ENCODE data around the gene PDE1C.

PDE1C gene

DNA sequence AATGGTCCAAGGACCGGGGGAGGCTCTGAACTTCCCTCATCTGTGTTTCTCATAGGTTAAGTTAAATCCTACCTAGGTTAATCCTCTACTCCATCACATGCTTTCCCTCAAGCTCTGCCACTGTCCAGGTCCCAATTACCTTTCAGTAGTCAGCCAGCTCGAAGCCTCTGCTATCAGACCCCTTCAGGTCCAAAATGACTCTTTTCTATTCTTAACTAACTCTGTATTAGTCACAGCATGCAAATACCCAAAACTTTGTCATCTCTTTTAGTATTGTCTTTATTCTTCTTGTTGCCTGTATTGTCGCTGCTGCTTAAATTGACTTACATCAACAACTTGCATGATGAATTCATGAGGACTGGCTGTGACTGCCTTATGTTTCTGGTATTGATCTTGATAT is 367.9 kb downstream of the PDE1C start:
- Histone ChIP-seq H3K27me3 (ENCODE audit: insufficient read depth, poor library complexity, severe bottlenecking) (peaks cover 3% of the 10 kb centered on the region), H3K4me1 (ENCODE audit: insufficient read depth, poor library complexity, severe bottlenecking) (no peaks in the 10 kb centered on the region), H3K27ac (ENCODE audit: poor library complexity, severe bottlenecking) (no peak overlapping the region), H3K36me3 (ENCODE audit: low read depth) (no peaks in the 10 kb centered on the region), H3K9me3 (ENCODE audit: severe bottlenecking) (no peaks in the 10 kb centered on the region), H3K4me3 (ENCODE audit: severe bottlenecking) (no peak overlapping the region)
- TF ChIP-seq CTCF (IDR thresholded peaks at IDR 0.05; ENCODE audit: poor library complexity, severe bottlenecking) = no peak
- no peak for ATAC-seq (ENCODE audit: low read depth)
- DNase-seq (ENCODE audit: low spot score) = no peak

All from RWPE2 (cell line).